WI38 (cell line): ENCODE measurements around the gene MALT1.

ENCODE experiments used
- H3K4me3 ChIP-seq: 2 replicates; pipeline ENCODE4 v1.5.1; 2011; ENCODE audit warnings: low read depth, mild to moderate bottlenecking, control low read depth, low read length
- CTCF ChIP-seq: IDR thresholded peaks from 2 replicates; pipeline ENCODE4 v1.5.1; 2012; ENCODE audit warnings: low read depth, mild to moderate bottlenecking, control low read depth, low read length

The MALT1 gene

GRCh38 chr18:58803978-58804377 is 132.7 kb downstream of the MALT1 start:
- no peak for TF ChIP-seq CTCF
- H3K4me3 ChIP-seq, result no peak overlapping the region
